ENCODE results near the gene MYH7B. TPM values are rescaled to one million over a fixed set of nuclear protein-coding genes. Genes with fewer than 3 reads are reported as not detected.

The MYH7B gene
- total and polyA plus RNA-seq, 8 donors, result 0.09 to 2.3 (median 0.37) TPM

- no peak for FAIRE-seq
- Histone ChIP-seq H3K27ac (no peak overlapping the region), H3K36me3 (no peaks in the 10 kb centered on the region), H3K9me3 (no peaks in the 10 kb centered on the region), H3K4me1 (no peaks in the 10 kb centered on the region), H3K4me3 (no peak overlapping the region), H3K27me3 (no peaks in the 10 kb centered on the region)
- DNase-seq, result no peak
- WGBS, 2 donors, result 89 to 91% methylated on average over 9 of the region's 9 CpGs
- no peak for ATAC-seq
- TF ChIP-seq CTCF (IDR thresholded peaks at IDR 0.05), result no peak
- intact Hi-C loops (cut with DNase I), result no loop called here
These were observed 15.3 kb downstream of the MYH7B start for GRCh38 chr20:34970846-34971560.

GRCh38 chr20:34971561-34972235 is 16.0 kb downstream of the MYH7B start:
- Histone ChIP-seq H3K4me3 (no peak overlapping the region), H3K9me3 (no peaks in the 10 kb centered on the region), H3K36me3 (no peaks in the 10 kb centered on the region), H3K27ac (no peak overlapping the region), H3K4me1 (no peaks in the 10 kb centered on the region), H3K27me3 (no peaks in the 10 kb centered on the region)
- TF ChIP-seq CTCF (IDR thresholded peaks at IDR 0.05), result no peak
- FAIRE-seq (no peak), DNase-seq (no peak), ATAC-seq (no peak)
- WGBS, 2 donors, result 83 to 87% methylated on average over 10 of the region's 10 CpGs
- intact Hi-C loops (cut with DNase I), result no loop called here

GRCh38 chr20:34974246-34974645 is 18.6 kb downstream of the MYH7B start:
- Histone ChIP-seq H3K9me3 (no peaks in the 10 kb centered on the region), H3K27me3 (no peaks in the 10 kb centered on the region), H3K4me3 (no peak overlapping the region), H3K27ac (no peak overlapping the region), H3K4me1 (no peaks in the 10 kb centered on the region), H3K36me3 (no peaks in the 10 kb centered on the region)
- intact Hi-C loops (cut with DNase I), result no loop called here
- ATAC-seq (no peak), FAIRE-seq (no peak), DNase-seq (no peak)
- no peak for TF ChIP-seq CTCF (IDR thresholded peaks at IDR 0.05)
- 74 to 76% methylated on average over 4 of the region's 4 CpGs for WGBS, 2 donors

GRCh38 chr20:34976286-34976685 is 20.6 kb downstream of the MYH7B start:
- no peaks in the 10 kb centered on the region for H3K27me3 ChIP-seq
- H3K4me1 ChIP-seq, result no peaks in the 10 kb centered on the region
- no peak for TF ChIP-seq CTCF (IDR thresholded peaks at IDR 0.05)
- DNase-seq, result no peak
- WGBS, 2 donors, result 69 to 81% methylated on average over 12 of the region's 12 CpGs
- no peak for FAIRE-seq
- no peak overlapping the region for H3K4me3 ChIP-seq
- H3K36me3 ChIP-seq, result no peaks in the 10 kb centered on the region
- intact Hi-C loops (cut with DNase I), result no loop called here
- H3K9me3 ChIP-seq, result no peaks in the 10 kb centered on the region
- ATAC-seq, result no peak
- no peak overlapping the region for H3K27ac ChIP-seq

Data from pancreas (tissue), 10 donors.